Hematopoietic multipotent progenitor cell treated with erythropoietin and hydrocortisone succinate and interleukin-3 and kit ligand, for 8 days (in vitro differentiated cells): Measurements from ENCODE around the gene GSTO2.
A peak's percentile ranks its signal among the peaks of the same experiment; 100 is the strongest.

ENCODE experiments used
- DNase-seq: peaks from one replicate; pipeline ENCODE4 v3.0.0-alpha.2; 2015

GSTO2 gene

GRCh38 chr10:104309980-104310978, 41.3 kb downstream of the GSTO2 start:
- peak; percentile 36 for DNase-seq

- no peak for DNase-seq
Observed at GRCh38 chr10:104311184-104311720, 42.3 kb downstream of the GSTO2 start.

GRCh38 chr10:104314591-104315485, 45.9 kb downstream of the GSTO2 start:
- no peak for DNase-seq

- DNase-seq: no peak
Observed at GRCh38 chr10:104315486-104315921, 46.5 kb downstream of the GSTO2 start.

GRCh38 chr10:104316321-104317099, 47.5 kb downstream of the GSTO2 start:
- no peak for DNase-seq

- no peak for DNase-seq
Observed at GRCh38 chr10:104317269-104317710, 48.3 kb downstream of the GSTO2 start.

- DNase-seq: no peak
Observed at GRCh38 chr10:104317726-104318299, 48.8 kb downstream of the GSTO2 start.

GRCh38 chr10:104318326-104318725, 49.3 kb downstream of the GSTO2 start:
- no peak for DNase-seq

GRCh38 chr10:104318810-104319741, 50.1 kb downstream of the GSTO2 start:
- no peak for DNase-seq

- no peak for DNase-seq
Observed at GRCh38 chr10:104321226-104321625, 52.2 kb downstream of the GSTO2 start.

GRCh38 chr10:104321725-104322415, 52.9 kb downstream of the GSTO2 start:
- DNase-seq: no peak

GRCh38 chr10:104322416-104322782, 53.4 kb downstream of the GSTO2 start:
- DNase-seq: no peak

GRCh38 chr10:104323085-104323484, 54.1 kb downstream of the GSTO2 start:
- no peak for DNase-seq

GRCh38 chr10:104323760-104324201, 54.8 kb downstream of the GSTO2 start:
- DNase-seq: no peak

- no peak for DNase-seq
Observed at GRCh38 chr10:104324221-104324686, 55.3 kb downstream of the GSTO2 start.

- no peak for DNase-seq
Observed at GRCh38 chr10:104324931-104325330, 55.9 kb downstream of the GSTO2 start.

- DNase-seq: no peak
Observed at GRCh38 chr10:104325436-104326435, 56.8 kb downstream of the GSTO2 start.

GRCh38 chr10:104326991-104327610, 58.1 kb downstream of the GSTO2 start:
- no peak for DNase-seq
